HuH-7 (cell line): Measurements from ENCODE around the gene IP6K2.

Experiments used
- DNase-seq: peaks from one replicate; pipeline ENCODE4 v3.0.0; 2011; ENCODE audit warnings: low spot score

IP6K2 gene

GRCh38 chr3:48688737-48689075 is 28.3 kb downstream of the IP6K2 start:
- no peak for DNase-seq

GRCh38 chr3:48688032-48688736 is 28.8 kb downstream of the IP6K2 start:
- no peak for DNase-seq

GRCh38 chr3:48687220-48687678 is 29.8 kb downstream of the IP6K2 start:
- DNase-seq, result no peak

DNA sequence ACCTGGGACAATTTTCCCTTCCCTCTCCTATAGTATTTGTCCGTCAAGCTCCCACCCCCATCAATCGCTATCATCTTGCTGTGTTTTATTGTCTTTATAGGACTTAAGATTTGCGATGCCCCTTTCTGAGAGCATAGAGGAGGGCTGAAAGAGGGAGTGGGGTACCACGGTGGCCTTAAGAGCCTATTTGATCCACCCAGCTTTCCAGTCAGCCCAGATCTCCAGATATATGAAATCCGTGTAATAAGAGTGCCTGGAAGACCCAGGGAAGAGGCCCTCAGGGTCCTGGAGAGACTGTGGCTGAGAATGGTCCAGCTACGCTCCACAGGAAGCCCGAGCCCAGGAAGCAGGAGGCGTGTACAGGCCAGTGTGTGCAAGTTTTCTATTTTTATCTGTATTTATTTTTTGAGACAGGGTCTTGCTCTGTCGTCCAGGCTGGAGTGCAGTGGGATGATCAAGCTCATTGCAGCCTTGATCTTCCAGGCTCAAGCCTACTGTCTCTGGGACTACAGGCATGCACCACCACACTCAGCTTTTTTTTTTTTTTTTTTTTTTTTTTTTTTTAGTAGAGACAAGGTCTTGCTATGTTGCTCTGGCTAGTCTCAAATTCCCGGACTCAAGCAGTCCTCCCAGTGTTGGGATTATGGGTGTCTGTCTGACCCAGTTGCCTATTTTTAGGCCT is 30.3 kb downstream of the IP6K2 start:
- no peak for DNase-seq

DNA sequence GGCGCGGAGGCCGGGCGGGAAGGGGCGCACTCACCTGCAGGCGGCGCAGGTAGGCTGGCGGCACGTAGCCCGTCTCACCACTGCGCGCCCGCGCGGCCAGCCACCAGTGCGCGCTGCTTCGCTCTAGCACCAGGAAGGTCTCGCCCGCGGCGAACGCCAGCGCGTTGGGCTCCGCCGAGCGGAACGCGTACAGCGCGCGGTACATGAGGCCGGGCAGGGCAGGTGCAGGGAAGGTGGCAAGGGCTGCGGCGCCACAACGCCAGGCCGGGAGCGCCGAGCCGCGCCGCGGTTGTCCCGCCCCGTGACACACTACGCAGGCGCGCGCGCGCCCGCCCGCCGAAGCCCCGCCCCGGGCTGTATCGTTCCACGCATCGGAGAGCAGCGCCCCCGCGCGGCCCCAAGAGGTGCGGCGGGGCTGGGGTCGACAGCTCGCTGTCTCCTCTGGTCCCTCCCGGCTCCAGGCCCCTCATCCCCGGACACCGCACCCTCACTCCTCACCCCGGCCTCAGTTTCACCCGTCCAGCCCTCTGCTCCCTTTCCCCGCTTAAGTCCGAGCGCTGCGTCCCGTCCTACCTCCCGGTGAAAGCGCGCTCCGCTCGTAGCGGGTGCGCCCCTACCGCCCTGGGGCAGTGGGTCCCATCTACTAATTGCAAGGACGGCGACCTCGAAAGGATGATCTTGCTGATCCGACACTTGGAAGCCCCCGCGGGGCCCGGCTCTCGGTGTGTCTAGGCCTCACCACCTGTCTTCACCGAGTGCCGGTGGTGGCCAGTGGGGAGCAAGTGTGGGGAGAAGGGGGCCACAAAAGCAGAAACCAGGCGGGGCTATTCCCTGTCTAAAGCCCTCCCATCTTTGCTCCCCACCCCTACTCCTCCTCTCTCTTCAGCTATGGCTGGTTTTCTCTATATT is 31.2 kb downstream of the IP6K2 start, which contains the start of gene NCKIPSD:
Gene NCKIPSD (minus strand): TSS at position 313 of the 909 bp plus-strand sequence. CDS start 108 bp downstream, at position 205.
- peak; percentile 92 for DNase-seq

GRCh38 chr3:48685293-48685602 is 31.8 kb downstream of the IP6K2 start:
- DNase-seq, result no peak

GRCh38 chr3:48684480-48685143 is 32.4 kb downstream of the IP6K2 start:
- no peak for DNase-seq

GRCh38 chr3:48684054-48684349 is 33.0 kb downstream of the IP6K2 start:
- no peak for DNase-seq

GRCh38 chr3:48682786-48683185 is 34.2 kb downstream of the IP6K2 start:
- no peak for DNase-seq

GRCh38 chr3:48681974-48682610 is 34.9 kb downstream of the IP6K2 start:
- no peak for DNase-seq

DNA sequence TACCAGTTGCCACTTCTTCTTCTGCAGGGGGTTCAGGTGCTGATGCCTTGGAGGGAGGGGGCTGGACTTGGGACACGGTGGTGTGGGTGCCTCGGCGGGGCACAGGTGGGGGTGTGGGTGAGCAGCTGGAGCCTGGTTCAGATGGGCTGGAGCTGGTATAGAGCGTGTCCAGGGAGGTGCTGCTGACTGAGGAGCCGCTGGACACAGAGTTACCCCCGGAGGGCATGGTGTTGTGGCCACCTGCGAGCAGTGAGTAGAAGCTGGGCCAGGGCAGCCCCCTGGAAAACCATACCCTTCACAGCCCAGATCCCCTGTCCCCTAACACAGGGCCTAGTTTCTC is 35.5 kb downstream of the IP6K2 start:
- no peak for DNase-seq

DNA sequence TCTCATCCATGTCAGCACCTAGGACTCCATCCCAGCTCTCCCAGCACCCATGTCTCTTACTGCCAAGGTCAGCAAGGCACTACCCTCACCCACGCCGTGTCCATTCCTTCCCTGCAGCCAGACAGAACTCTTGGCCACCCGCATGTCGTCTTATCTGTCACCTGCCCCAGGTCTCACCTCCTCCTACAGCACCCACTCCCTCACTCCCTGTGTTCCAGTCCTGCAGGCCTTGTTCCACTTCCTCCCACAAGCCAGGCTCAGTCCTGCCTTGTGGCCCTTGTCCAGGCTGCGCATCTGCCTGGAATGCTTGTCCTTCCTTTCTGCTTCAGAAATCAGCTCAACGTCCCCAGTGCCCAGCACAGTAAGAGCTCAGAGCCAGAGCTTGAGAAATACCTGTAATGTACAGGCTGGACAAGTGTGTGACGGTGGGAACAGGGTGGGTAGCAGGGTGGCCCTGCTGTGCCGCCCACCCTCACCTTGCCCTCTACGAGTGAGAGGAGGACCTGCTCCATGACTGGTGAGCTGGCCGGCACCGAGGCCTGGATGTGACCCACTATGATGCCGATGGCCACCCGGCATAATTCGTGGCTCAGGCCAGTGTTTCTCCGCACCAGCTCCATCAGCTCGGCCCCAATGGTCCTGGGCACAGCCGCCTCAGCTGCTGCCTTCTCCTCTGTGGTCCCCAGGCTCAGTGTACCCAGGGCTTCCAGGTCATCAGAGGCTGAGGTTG is 36.0 kb downstream of the IP6K2 start:
- DNase-seq, result no peak

- DNase-seq, result no peak
Observed at GRCh38 chr3:48679411-48680391, 37.3 kb downstream of the IP6K2 start.

DNA sequence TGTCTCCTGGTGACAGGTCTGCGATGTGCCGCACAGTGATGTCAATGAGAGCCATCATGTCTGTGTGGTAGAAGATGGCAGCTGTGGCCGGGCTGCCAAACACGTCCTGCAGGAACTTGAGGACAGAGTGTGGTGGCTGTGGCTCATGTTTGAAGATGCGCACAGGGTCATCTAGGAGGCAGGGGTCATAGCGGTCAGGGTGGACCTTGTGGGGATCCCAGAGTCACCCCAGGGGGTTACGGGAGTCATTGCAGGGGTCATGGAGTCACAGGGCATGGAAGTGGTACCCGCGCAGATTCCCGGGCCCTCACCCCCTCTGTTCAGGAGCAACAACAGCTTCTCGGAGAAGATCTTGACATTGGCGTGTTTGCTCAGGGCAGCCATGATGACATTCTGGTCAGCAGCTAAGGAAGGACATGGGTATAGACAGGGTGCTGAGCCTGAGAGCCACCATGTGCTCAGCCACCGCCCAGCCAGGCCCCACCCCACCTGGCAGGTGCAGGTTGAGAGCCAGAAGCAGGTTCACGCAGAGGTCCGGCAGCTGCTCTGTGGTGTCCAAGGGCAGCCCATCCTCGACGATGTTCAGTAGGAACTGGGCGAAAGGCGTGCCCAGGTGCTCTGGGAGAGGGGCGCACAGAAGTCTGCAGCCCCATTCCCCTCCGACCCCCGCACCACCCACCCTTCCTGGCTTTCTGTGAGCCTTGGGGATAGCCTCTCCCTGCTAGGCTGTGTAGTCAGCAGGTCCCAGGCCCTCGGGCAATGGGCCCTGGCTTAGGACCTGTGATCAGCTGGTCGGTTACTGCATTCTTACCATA is 38.2 kb downstream of the IP6K2 start:
- no peak for DNase-seq

GRCh38 chr3:48678056-48678455 is 39.0 kb downstream of the IP6K2 start:
- DNase-seq, result no peak

DNA sequence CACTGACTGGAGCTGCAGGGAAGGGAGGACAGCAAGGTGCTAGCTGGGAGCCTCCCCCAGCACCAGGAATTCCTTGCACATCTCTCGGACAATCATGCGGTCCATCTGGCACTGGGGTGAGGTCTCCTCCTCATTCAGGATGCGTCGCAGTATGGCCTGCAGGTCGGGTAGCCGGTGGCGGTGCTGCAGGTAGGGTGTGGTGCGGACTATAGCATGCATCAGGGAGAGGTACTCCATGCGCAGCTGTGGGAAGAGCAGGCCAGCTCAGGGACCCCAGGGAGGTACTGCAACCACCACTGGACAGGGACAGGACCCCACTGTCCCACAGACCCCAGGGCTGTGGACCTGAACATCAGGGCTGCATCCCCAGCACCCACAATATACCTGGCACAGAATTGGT is 42.5 kb downstream of the IP6K2 start:
- no peak for DNase-seq

DNA sequence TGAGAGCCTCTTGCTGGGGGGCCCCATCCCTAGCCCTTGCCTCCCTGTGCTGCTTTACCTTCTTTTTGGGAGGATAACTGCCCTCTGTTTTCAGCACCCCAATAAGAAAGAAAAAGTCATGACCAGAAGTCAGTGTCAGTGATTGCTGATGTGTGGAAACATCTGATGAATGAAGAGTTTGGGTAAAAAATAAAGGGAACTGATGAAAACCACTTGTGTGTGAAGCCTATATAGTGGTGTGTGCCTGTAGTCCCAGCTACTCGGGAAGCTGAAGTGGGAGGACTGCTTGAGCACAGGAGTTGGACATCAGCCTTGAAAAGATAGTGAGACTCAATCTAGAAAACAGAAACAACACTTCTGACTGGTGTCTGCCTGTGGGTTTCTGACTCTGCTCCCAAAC is 44.5 kb downstream of the IP6K2 start:
- DNase-seq, result no peak

DNA sequence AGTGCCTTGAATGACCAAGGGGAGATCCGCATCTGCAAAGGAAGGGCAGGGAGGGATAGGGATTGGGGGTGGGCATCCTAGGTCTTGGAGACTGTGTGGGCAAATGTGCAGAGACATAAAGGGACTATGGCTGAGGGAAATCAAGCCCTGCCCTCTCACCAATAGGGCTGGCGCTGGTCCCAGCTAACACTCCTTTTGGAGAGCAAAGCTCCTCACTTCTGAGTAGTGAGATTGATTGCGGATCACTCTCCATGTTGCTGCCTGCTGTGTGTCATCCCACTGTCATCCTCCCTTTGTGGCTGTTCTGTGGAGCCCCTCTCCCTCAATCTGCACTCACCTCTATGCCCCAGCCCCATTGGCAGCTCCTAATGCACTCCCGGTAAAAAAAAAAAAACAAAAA is 52.1 kb downstream of the IP6K2 start:
- no peak for DNase-seq

DNA sequence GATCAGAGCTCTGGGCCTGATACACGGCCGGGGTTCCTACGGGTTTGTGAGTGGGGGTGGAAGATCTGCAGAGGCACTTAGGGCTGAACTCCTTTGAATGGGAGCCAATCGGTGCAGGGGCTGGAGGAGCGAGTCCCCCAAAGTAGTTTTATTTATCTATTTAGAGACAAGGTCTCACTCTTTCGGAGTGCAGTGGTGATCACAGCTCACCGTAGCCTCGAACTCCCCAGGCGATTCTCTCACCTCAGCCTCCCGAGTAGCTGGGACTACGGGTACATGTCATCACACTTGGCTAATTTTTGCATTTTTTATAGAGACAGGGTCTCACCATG is 52.7 kb downstream of the IP6K2 start:
- DNase-seq, result no peak
